GM12878 (cell line): ENCODE data around the gene CCDC195. TPM values are rescaled to one million over a fixed set of nuclear protein-coding genes. Genes with fewer than 3 reads are reported as not detected.

Experiments used
- ATAC-seq: fragments of 200-7000 bp; cut with Tn5 transposase; 3 replicates; pipeline ENCODE4 v1.9.1; 2020; ENCODE audit warnings: mild to moderate bottlenecking, moderate library complexity
- BruUV-seq: library from RNA; stranded (reverse); fragments of 400-500 nt; replicated peaks from 2 replicates; lab custom pipeline; 2021; lab: Mats Ljungman, UMichigan
- CTCF ChIA-PET: fragments of 300-600 bp; sonication (Branson Sonifier 250); formaldehyde crosslinking; extraction: SDS; loops from one replicate; lab custom pipeline; 2021; ENCODE audit warnings: inconsistent platforms; lab: Yijun Ruan, JAX
- POLR2A ChIA-PET: fragments of 350-600 bp; formaldehyde crosslinking; extraction: SDS; loops from one replicate; lab custom pipeline; 2021; ENCODE audit warnings: inconsistent platforms; lab: Charles Lee
- RAD21 ChIA-PET: fragments of 300-600 bp; sonication (Branson Sonifier 250); formaldehyde crosslinking; loops from one replicate; lab custom pipeline; 2023; ENCODE audit warnings: antibody characterized with exemption; ENCODE audit not compliant: unreplicated experiment; lab: Charles Lee
- SMC1A ChIA-PET: fragments of 300-600 bp; sonication (Branson Sonifier 250); formaldehyde crosslinking; loops from one replicate; lab custom pipeline; 2023; ENCODE audit not compliant: unreplicated experiment, uncharacterized antibody; lab: Charles Lee
- DNase-seq: peaks from one replicate; pipeline ENCODE4 v3.0.0-alpha.2; 2011; ENCODE audit warnings: low read depth, low spot score
- FAIRE-seq: peaks from 3 replicates; lab custom pipeline; 2011; peaks lifted over from hg19 to GRCh38; lab: Jason Lieb, UNC
- H2AFZ ChIP-seq: 2 replicates; pipeline ENCODE4 v1.6.0; 2011; ENCODE audit warnings: low read depth, low read length, control low read depth; ENCODE audit not compliant: control insufficient read depth
- H3K27ac ChIP-seq: 2 replicates; pipeline ENCODE4 v1.5.1; 2011; ENCODE audit warnings: control low read depth; ENCODE audit not compliant: control insufficient read depth, insufficient read depth
- H3K27me3 ChIP-seq, 2 experiments: replicated peaks in 1 of 2; 2 replicates each; pipeline versions ENCODE4 v1.6.0 to v1.6.1; 2011; ENCODE audit warnings: low read length in 1 of 2; ENCODE audit not compliant: control insufficient read depth in 2 of 2, insufficient read depth in 2 of 2
- H3K36me3 ChIP-seq, 2 experiments: 2 replicates each; pipeline ENCODE4 v1.5.1; 2011; ENCODE audit warnings: low read length in 1 of 2; ENCODE audit not compliant: control insufficient read depth in 2 of 2, insufficient read depth in 2 of 2
- H3K4me1 ChIP-seq: 2 replicates; pipeline ENCODE4 v1.6.1; 2011; ENCODE audit warnings: mild to moderate bottlenecking, low read length, moderate library complexity, mixed read lengths; ENCODE audit not compliant: control insufficient read depth, insufficient read depth
- H3K4me2 ChIP-seq: 2 replicates; pipeline ENCODE4 v1.6.0; 2011; ENCODE audit warnings: control low read depth; ENCODE audit not compliant: control insufficient read depth, insufficient read depth
- H3K4me3 ChIP-seq: fragments of 200-600 bp; sonication (generic); 2 replicates; pipeline ENCODE4 v1.5.1; 2016
- H3K79me2 ChIP-seq: 2 replicates; pipeline ENCODE4 v1.6.0; 2011; ENCODE audit warnings: low read length; ENCODE audit not compliant: control insufficient read depth, insufficient read depth
- H3K9ac ChIP-seq: 2 replicates; pipeline ENCODE4 v1.8.0; 2011; ENCODE audit warnings: low read length, control low read depth, mixed read lengths; ENCODE audit not compliant: control insufficient read depth, insufficient read depth
- H3K9me3 ChIP-seq: replicated peaks from 3 replicates; pipeline ENCODE4 v1.5.1; 2011; ENCODE audit warnings: mild to moderate bottlenecking, low read length; ENCODE audit not compliant: control insufficient read depth, insufficient read depth
- H4K20me1 ChIP-seq: 2 replicates; pipeline ENCODE4 v1.6.0; 2011; ENCODE audit not compliant: control insufficient read depth, insufficient read depth
- ASH2L ChIP-seq: fragments of 300-600, 200-600 bp; sonication (generic); IDR thresholded peaks from 2 replicates; pipeline ENCODE4 v1.6.1; 2017; ENCODE audit warnings: low read depth, mild to moderate bottlenecking, borderline replicate concordance
- CREM ChIP-seq: IDR thresholded peaks from 2 replicates; pipeline ENCODE4 v1.6.1; 2014; ENCODE audit warnings: antibody characterized with exemption, low read depth
- FOS ChIP-seq: IDR thresholded peaks from 3 replicates; pipeline ENCODE4 v1.6.1; 2011; ENCODE audit warnings: borderline replicate concordance; ENCODE audit not compliant: insufficient read length; ENCODE audit errors: extremely low read depth
- FOXK2 ChIP-seq: fragments of 450-650 bp; IDR thresholded peaks from 2 replicates; pipeline ENCODE4 v1.6.1; 2017; ENCODE audit warnings: mild to moderate bottlenecking, moderate library complexity
- HDGF ChIP-seq: fragments of 450-650 bp; IDR thresholded peaks from 2 replicates; pipeline ENCODE4 v1.6.1; 2016; ENCODE audit warnings: antibody characterized with exemption
- IKZF1 ChIP-seq: fragments of 450-650 bp; conservative IDR thresholded peaks from 2 replicates; pipeline ENCODE4 v1.6.1; 2017; ENCODE audit warnings: antibody characterized with exemption, mild to moderate bottlenecking
- MTA2 ChIP-seq: fragments of 450-650 bp; IDR thresholded peaks from 2 replicates; pipeline ENCODE4 v1.6.1; 2016; ENCODE audit warnings: low read depth, mild to moderate bottlenecking, moderate library complexity
- PAX5 ChIP-seq: IDR thresholded peaks from 2 replicates; pipeline ENCODE4 v1.6.1; 2011; ENCODE audit warnings: low read depth, low read length, borderline replicate concordance
- PKNOX1 ChIP-seq: fragments of 450-650 bp; IDR thresholded peaks from 2 replicates; pipeline ENCODE4 v1.6.1; 2016; ENCODE audit warnings: mild to moderate bottlenecking
- RAD21 ChIP-seq: IDR thresholded peaks from 2 replicates; pipeline ENCODE4 v1.6.1; 2011; ENCODE audit warnings: mild to moderate bottlenecking, low read depth, low read length, moderate library complexity; ENCODE audit not compliant: insufficient read depth
- SMAD1 ChIP-seq: fragments of 450-650 bp; IDR thresholded peaks from 2 replicates; pipeline ENCODE4 v1.6.1; 2018; ENCODE audit warnings: mild to moderate bottlenecking, low read depth; ENCODE audit not compliant: partially characterized antibody
- USF1 ChIP-seq: IDR thresholded peaks from 2 replicates; pipeline ENCODE4 v1.6.1; 2011; ENCODE audit warnings: borderline replicate concordance, low read depth, mild to moderate bottlenecking, moderate library complexity, mixed read lengths, low read length; ENCODE audit not compliant: insufficient read depth; ENCODE audit errors: extremely low read length
- WGBS: methylation state at CpG from one replicate; pipeline ENCODE4 v1.1.6; 2016; ENCODE audit warnings: low lambda C conversion rate; ENCODE audit not compliant: insufficient replicate concordance, insufficient coverage; ENCODE audit errors: missing lambda C conversion rate; 5-methylcytosine and 5-hydroxymethylcytosine counted together
- in situ Hi-C: fragments of 300-500 bp; cut with MboI; formaldehyde crosslinking; loops from 9 replicates; pipeline ENCODE4 v1.14.3; 2018; ENCODE audit warnings: mixed read lengths
- intact Hi-C: fragments of 100-400 bp; cut with micrococcal nuclease; formaldehyde crosslinking; loops from one replicate; pipeline ENCODE4 v1.14.2; 2022; ENCODE audit not compliant: unreplicated experiment
- polyA plus RNA-seq, 11 experiments: library from polyadenylated mRNA; depleted of rRNA in 4 of 11; unstranded in 6 of 11; stranded (reverse) in 5 of 11; fragments of >200 nt; fragmentation: Nextera tagmentation in 4 of 11; fragmentation: Illumina TruSeq in 1 of 11; extraction: Ambion mirVana in 4 of 11; extraction: Trizol in 1 of 11; gene quantifications; 1 replicate in 1 of 11; 2 replicates in 10 of 11; pipeline versions ENCODE4 v1.2.1 to v1.2.3, GENCODE V29; 2011 to 2016; ENCODE audit warnings: inconsistent platforms in 2 of 11, missing spikeins in 2 of 11, low read depth in 1 of 11
- total RNA-seq, 4 experiments: library from RNA; depleted of rRNA in 3 of 4; stranded (reverse); fragments of >200 nt in 3 of 4; fragmentation: Illumina TruSeq in 1 of 4; extraction: Trizol in 1 of 4; gene quantifications; 2 replicates each; pipeline versions ENCODE4 v1.2.1 to v1.2.3, GENCODE V29; 2013 to 2021

CCDC195 gene
- total and polyA plus RNA-seq, 10 of the 15 experiments (the other 5 are each of a cell fraction or from before 2014, with no cell fraction given): not detected

GRCh38 chr2:224722250-224722649 lies 6.1 kb upstream of the CCDC195 start:
- Histone ChIP-seq H3K9me3 (no peaks in the 10 kb centered on the region), H3K4me1 (no peaks in the 10 kb centered on the region), H3K4me2 (no peak overlapping the region), H3K36me3 (no peaks in the 10 kb centered on the region), H3K27me3 (no peaks in the 10 kb centered on the region), H4K20me1 (no peaks in the 10 kb centered on the region), H3K27ac (no peak overlapping the region), H3K9ac (no peak overlapping the region), H2AFZ (no peak overlapping the region), H3K79me2 (no peaks in the 10 kb centered on the region), H3K4me3 (no peak overlapping the region)
- POLR2A ChIA-PET: no interaction called here
- CTCF ChIA-PET: interaction anchor here (1.4 kb wide), 1 partner anchor 71 kb away, joined by 3 read pairs; no protein-coding TSS in a partner anchor
- no peak for TF ChIP-seq PAX5
- no peak for TF ChIP-seq RAD21
- TF ChIP-seq USF1: no peak
- no peak for TF ChIP-seq MTA2
- TF ChIP-seq CREM: no peak
- TF ChIP-seq ASH2L: no peak
- no peak for TF ChIP-seq FOXK2
- TF ChIP-seq IKZF1: no peak
- no peak for TF ChIP-seq HDGF
- no peak for TF ChIP-seq FOS
- no peak for TF ChIP-seq PKNOX1
- TF ChIP-seq SMAD1: no peak
- ATAC-seq: peak; percentile 24; the same call in 1 of the 3 replicates
- WGBS: 22% methylated on average over 3 of the region's 3 CpGs
- intact Hi-C loops: no loop called here
- no peak for DNase-seq
- RAD21 ChIA-PET: no interaction called here
- SMC1A ChIA-PET: interaction anchor here (1.4 to 2.6 kb wide), 3 partner anchors 20 to 31 kb away, joined by 5 to 7 read pairs (median 6); no protein-coding TSS in a partner anchor
- no TSS peak for BruUV-seq
- no peak for FAIRE-seq
- in situ Hi-C loops: no loop called here
